ENCODE measurements around the gene PLEKHG2.

The PLEKHG2 gene

GRCh38 chr19:39406656-39407409, 5.6 kb upstream of the PLEKHG2 start, which contains the start of gene ZFP36:
Gene ZFP36, plus strand, starts transcription at chr19:39406847. Its CDS starts 58 bp downstream, at chr19:39406905.
- DNase-seq: peak; percentile 92

DNA sequence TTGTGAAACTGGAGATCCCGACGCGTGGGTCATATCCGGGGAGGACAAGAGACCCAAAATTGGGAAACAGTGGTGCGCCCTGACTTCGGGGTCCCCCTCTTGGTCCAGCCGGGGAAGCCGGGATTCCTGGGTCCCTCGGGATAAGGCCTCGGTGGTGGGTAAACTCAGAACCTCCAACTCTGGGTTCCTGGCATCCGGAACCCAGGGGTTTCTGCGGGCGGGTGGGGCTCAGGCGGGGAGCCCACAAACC, 5.1 kb upstream of the PLEKHG2 start:
- no peak for DNase-seq

- DNase-seq: peak; percentile 77
These were observed 4.6 kb upstream of the PLEKHG2 start for GRCh38 chr19:39407660-39408391.

GRCh38 chr19:39408392-39409207, 3.9 kb upstream of the PLEKHG2 start:
- DNase-seq: no peak

DNA sequence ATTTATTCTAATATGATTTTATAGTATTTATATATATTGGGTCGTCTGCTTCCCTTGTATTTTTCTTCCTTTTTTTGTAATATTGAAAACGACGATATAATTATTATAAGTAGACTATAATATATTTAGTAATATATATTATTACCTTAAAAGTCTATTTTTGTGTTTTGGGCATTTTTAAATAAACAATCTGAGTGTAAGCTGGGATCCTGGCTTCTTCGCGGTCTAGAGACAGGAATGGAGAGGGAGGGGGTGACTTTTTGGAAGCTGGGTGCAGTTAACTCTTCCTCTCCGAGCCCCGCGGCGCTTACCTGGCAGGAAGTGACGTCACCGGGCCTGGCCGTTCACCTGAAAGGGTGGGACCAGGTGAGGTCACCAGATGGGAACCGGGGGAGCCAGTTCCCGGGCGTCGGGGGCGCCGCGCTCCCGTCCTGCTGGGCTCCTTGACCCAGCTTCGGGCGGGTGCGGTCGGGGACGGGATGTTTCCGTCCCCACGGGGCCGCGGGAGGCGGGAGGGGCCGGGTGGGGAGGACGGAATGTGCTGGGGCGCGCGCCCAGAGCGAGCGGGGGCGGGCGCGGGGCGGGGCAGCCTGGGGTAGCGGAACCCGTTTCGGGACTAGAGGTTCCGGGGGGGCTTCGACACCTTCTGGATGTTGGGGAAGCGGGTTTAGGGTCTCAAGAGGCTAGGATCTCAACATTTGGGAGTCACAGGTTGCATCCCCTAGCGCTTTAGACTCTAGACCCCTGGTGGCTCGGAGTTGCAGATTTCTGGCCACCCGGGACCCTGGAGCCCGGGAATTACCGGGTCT, 3.1 kb upstream of the PLEKHG2 start:
- peak; percentile 76 for DNase-seq

- DNase-seq: peak; percentile 75
These were observed 2.2 kb upstream of the PLEKHG2 start for GRCh38 chr19:39410017-39410830.

GRCh38 chr19:39410831-39411080, 1.7 kb upstream of the PLEKHG2 start:
- no peak for DNase-seq

DNA sequence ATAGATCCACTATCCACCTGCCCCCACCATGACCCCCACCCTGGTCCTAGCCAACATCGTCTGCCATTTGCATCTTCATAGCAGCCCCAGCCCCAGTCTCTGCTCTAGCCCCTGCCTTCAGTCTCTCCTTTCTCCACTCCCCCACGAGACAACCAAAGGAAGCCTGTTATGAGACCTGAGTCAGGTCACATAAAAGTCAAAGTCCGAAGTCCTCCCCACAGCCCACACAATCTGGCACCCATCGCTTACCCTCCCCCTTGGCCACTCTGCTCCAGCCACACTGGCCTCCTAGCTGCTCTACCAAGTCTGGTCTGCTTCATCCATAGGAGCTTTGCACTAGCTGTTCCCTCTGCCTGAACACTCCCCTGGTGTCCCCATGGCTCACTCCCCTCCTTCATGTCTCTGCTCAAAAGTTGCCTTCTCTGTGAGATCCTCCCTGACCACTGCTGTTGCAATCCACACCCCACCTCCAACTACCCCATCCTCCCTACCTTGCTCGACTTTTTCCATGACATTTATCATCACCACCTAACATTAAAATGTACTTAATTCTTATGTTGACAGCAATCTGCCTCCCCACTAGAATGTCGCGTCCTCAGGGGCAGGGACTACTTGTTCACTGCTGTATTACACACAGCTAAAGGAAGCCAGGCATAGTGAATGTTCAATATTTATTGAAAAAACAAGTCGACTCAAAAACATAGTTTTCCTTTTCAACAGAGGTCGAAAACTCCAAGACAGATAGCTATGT, 1.2 kb upstream of the PLEKHG2 start:
- no peak for DNase-seq

DNA sequence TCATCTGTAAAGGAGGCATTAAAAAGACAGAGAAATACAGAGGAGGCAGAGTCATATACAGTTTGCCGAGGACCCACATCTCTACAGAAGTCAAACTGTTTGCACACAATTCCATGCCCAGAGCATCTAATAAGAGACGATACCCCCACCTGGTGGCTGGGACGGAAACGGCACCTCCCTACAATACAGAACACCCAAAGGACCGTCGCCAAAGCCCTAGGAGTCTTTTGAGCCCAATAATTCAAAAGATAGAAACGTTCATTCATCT, 703 bp upstream of the PLEKHG2 start:
- DNase-seq: peak; percentile 97

- DNase-seq: no peak
These were observed 400 bp downstream of the PLEKHG2 start for GRCh38 chr19:39412867-39413271.

- no peak for DNase-seq
These were observed 922 bp downstream of the PLEKHG2 start for GRCh38 chr19:39413272-39413910.

DNA sequence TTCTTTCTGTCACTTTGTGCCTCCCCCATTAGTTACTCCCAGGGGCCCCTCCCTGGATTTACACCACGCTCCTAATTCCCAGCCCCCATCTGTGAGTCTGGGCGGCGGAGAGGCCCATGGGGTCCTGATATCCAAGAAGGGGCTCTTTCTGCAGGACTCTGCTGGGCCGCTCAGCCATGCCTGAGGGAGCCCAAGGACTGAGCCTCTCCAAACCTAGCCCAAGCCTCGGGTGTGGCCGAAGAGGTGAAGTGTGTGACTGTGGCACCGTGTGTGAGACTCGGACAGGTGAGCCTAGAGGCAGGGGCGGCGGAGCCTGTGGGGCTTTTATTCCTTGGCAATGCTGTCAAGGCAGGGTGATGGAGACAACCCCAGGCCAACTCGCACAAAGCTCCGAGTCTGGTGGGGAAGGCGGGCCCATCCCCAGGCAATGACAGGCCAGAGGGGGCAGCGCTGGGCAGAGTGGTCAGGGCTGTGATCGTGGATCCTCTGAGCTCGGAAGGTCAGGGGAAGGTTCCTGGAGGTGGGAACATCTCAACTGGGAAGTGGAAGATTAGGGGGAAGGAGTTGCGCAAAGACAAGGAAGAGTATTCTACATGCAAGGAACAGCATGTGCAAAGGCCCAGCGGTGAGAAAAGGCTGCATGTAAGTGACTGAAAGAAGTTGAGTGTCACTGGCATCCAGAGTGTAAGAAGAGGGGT, 1.6 kb downstream of the PLEKHG2 start:
- no peak for DNase-seq

- DNase-seq: no peak
These were observed 2.9 kb downstream of the PLEKHG2 start for GRCh38 chr19:39415111-39416046.

DNA sequence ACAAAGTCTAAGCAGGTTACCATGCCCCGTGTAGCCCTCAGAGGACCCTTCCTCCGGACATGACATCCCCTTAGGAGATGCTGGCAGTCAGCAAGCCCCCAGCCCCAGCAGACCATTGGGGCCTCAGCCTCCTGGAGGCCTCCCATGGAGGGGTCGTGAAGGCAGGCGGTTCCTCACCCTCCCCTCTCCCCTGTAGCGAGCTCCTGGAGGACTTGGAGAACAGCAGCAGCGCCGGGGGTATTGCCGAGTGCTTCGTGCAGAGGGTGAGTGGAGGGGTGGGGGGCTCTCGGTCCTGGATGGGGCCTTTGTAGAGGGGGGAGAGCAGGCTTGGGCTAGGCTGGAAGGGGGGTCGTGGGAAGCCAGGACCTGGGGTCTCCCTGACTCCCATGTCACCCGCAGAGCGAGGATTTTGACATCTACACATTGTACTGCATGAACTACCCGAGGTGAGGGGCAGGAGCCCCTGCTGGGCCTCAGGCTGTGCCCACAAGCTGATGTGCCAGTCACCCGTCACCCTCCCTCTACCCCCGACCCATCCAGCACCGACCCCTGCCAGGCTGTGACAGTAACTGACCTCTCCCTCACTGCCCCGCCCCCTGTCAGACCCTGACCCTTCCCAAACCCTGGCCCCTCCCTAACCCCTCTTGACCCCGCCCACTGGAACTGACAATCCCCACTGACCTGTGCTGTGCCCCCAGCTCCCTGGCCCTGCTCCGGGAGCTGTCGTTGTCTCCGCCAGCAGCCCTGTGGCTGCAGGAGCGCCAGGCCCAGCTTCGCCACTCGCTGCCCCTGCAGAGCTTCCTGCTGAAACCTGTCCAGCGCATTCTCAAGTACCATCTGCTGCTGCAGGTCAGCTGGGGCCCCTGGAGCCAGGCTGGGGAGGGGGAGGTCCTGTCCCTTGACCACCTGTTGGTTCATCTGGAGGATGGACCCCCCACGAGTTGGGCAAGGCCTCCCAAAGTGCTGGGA, 4.0 kb downstream of the PLEKHG2 start:
- no peak for DNase-seq

- DNase-seq: no peak
These were observed 5.2 kb downstream of the PLEKHG2 start for GRCh38 chr19:39417463-39418181.

GRCh38 chr19:39419003-39419402, 6.5 kb downstream of the PLEKHG2 start:
- no peak for DNase-seq

DNA sequence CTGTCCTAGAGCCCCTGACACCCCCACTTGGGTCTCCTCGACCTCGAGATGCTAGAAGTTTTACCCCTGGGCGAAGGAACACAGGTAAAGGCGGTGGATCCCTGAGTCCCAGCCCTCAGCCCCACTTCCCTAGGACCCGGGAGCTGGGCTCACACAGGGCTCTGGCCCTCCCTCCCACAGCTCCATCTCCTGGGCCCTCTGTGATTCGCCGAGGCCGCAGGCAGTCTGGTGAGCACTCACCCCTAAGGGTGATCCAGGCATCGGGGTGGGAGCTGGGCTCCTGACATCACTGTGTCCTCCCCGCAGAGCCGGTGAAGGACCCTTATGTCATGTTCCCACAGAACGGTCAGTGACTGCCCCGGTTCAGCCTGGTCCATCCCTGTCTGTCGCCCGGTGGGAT, 8.3 kb downstream of the PLEKHG2 start:
- no peak for DNase-seq

DNA sequence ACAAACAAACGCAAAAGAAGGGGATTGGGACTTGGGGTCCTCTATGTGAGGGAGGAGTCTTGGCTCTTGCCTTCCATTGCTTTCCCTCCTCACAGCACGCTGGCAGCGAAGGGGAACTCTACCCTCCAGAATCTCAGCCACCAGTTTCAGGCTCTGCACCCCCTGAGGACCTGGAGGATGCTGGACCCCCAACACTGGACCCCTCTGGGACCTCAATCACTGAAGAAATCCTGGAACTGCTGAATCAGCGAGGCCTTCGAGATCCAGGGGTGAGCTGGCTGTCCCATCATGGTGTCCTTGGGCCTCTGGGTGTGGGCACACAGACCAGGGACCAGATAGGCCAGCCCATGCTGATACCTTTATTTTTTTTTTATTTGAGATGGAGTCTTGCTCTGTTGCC, 9.6 kb downstream of the PLEKHG2 start:
- DNase-seq: no peak

All from hematopoietic multipotent progenitor cell treated with erythropoietin and hydrocortisone succinate and interleukin-3 and kit ligand, for 4 days (in vitro differentiated cells).